Measurements from ENCODE around the gene SLC5A2.

DNA sequence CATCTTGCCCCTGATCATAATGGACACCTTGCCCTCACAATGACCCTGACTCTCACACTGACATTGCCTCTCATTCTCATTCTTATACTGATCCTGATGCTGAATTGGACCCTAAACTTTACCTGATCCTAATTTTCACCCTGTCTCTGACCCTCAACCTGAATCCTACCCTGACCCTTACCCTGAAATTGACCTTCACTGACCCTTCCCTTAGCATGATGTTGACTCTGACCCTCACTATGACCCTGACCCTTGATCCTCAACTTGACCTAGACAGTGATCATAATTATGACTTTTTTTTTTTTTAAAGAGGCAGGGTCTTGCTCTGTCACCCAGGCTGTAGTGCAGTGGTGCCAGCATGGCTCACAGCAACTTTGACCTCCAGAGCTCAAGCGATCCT, 48.2 kb downstream of the SLC5A2 start:
- TF ChIP-seq CTCF (IDR thresholded peaks at IDR 0.05; ENCODE audit: poor library complexity) (no peak), EZH2 (IDR thresholded peaks at IDR 0.05; ENCODE audit: borderline replicate concordance) (no peak)
